ENCODE results near the gene ZNF695.

Gene ZNF695

GRCh38 chr1:246966502-246966901, 41.4 kb downstream of the ZNF695 start:
- no peak for DNase-seq (ENCODE audit: low spot score)
- no peak for TF ChIP-seq CTCF (IDR thresholded peaks at IDR 0.05; ENCODE audit: poor library complexity, severe bottlenecking)
- Histone ChIP-seq H3K36me3 (ENCODE audit: low read depth) (no peaks in the 10 kb centered on the region), H3K9me3 (ENCODE audit: severe bottlenecking) (no peaks in the 10 kb centered on the region), H3K27me3 (ENCODE audit: insufficient read depth, poor library complexity, severe bottlenecking) (no peaks in the 10 kb centered on the region), H3K27ac (ENCODE audit: poor library complexity, severe bottlenecking) (no peak overlapping the region), H3K4me1 (ENCODE audit: insufficient read depth, poor library complexity, severe bottlenecking) (no peaks in the 10 kb centered on the region), H3K4me3 (ENCODE audit: severe bottlenecking) (no peak overlapping the region)
- ATAC-seq (ENCODE audit: low read depth), result no peak

- no peaks in the 10 kb centered on the region for H3K36me3 ChIP-seq (ENCODE audit: low read depth)
- no peaks in the 10 kb centered on the region for H3K9me3 ChIP-seq (ENCODE audit: severe bottlenecking)
- H3K4me1 ChIP-seq (ENCODE audit: insufficient read depth, poor library complexity, severe bottlenecking), result no peaks in the 10 kb centered on the region
- H3K27me3 ChIP-seq (ENCODE audit: insufficient read depth, poor library complexity, severe bottlenecking), result no peaks in the 10 kb centered on the region
- H3K4me3 ChIP-seq (ENCODE audit: severe bottlenecking), result no peak overlapping the region
- no peak for DNase-seq (ENCODE audit: low spot score)
- no peak overlapping the region for H3K27ac ChIP-seq (ENCODE audit: poor library complexity, severe bottlenecking)
- no peak for TF ChIP-seq CTCF (IDR thresholded peaks at IDR 0.05; ENCODE audit: poor library complexity, severe bottlenecking)
- no peak for ATAC-seq (ENCODE audit: low read depth)
These were observed 47.7 kb downstream of the ZNF695 start for GRCh38 chr1:246959944-246960693.

- no peaks in the 10 kb centered on the region for H3K4me1 ChIP-seq (ENCODE audit: insufficient read depth, poor library complexity, severe bottlenecking)
- no peak overlapping the region for H3K4me3 ChIP-seq (ENCODE audit: severe bottlenecking)
- H3K27ac ChIP-seq (ENCODE audit: poor library complexity, severe bottlenecking), result no peak overlapping the region
- H3K9me3 ChIP-seq (ENCODE audit: severe bottlenecking), result no peaks in the 10 kb centered on the region
- no peak for TF ChIP-seq CTCF (IDR thresholded peaks at IDR 0.05; ENCODE audit: poor library complexity, severe bottlenecking)
- H3K27me3 ChIP-seq (ENCODE audit: insufficient read depth, poor library complexity, severe bottlenecking), result no peaks in the 10 kb centered on the region
- no peak for DNase-seq (ENCODE audit: low spot score)
- H3K36me3 ChIP-seq (ENCODE audit: low read depth), result no peaks in the 10 kb centered on the region
- no peak for ATAC-seq (ENCODE audit: low read depth)
These were observed 53.7 kb downstream of the ZNF695 start for GRCh38 chr1:246954126-246954525.

GRCh38 chr1:246951413-246951812, 56.4 kb downstream of the ZNF695 start:
- no peak overlapping the region for H3K4me3 ChIP-seq (ENCODE audit: severe bottlenecking)
- no peaks in the 10 kb centered on the region for H3K9me3 ChIP-seq (ENCODE audit: severe bottlenecking)
- H3K4me1 ChIP-seq (ENCODE audit: insufficient read depth, poor library complexity, severe bottlenecking), result no peaks in the 10 kb centered on the region
- no peak for DNase-seq (ENCODE audit: low spot score)
- no peaks in the 10 kb centered on the region for H3K36me3 ChIP-seq (ENCODE audit: low read depth)
- no peaks in the 10 kb centered on the region for H3K27me3 ChIP-seq (ENCODE audit: insufficient read depth, poor library complexity, severe bottlenecking)
- H3K27ac ChIP-seq (ENCODE audit: poor library complexity, severe bottlenecking), result no peak overlapping the region
- no peak for TF ChIP-seq CTCF (IDR thresholded peaks at IDR 0.05; ENCODE audit: poor library complexity, severe bottlenecking)
- no peak for ATAC-seq (ENCODE audit: low read depth)

- Histone ChIP-seq H3K9me3 (ENCODE audit: severe bottlenecking) (no peaks in the 10 kb centered on the region), H3K27me3 (ENCODE audit: insufficient read depth, poor library complexity, severe bottlenecking) (no peaks in the 10 kb centered on the region), H3K4me3 (ENCODE audit: severe bottlenecking) (no peak overlapping the region), H3K36me3 (ENCODE audit: low read depth) (no peaks in the 10 kb centered on the region), H3K27ac (ENCODE audit: poor library complexity, severe bottlenecking) (no peak overlapping the region), H3K4me1 (ENCODE audit: insufficient read depth, poor library complexity, severe bottlenecking) (no peaks in the 10 kb centered on the region)
- DNase-seq (ENCODE audit: low spot score) (no peak), ATAC-seq (ENCODE audit: low read depth) (no peak)
- no peak for TF ChIP-seq CTCF (IDR thresholded peaks at IDR 0.05; ENCODE audit: poor library complexity, severe bottlenecking)
These were observed 57.9 kb downstream of the ZNF695 start for GRCh38 chr1:246949956-246950355.
